ENCODE results near the gene C1QTNF8.

- TF ChIP-seq CTCF (conservative IDR thresholded peaks at IDR 0.05; ENCODE audit: low read length): no peak
- no peak for TF ChIP-seq EZH2phosphoT487 (IDR thresholded peaks at IDR 0.05; ENCODE audit: borderline replicate concordance, low read depth, low read length)
Observed at GRCh38 chr16:1070864-1071408, 25.1 kb downstream of the C1QTNF8 start.
